PC-9 (cell line): ENCODE data around the gene DDR1. TPM values are rescaled to one million over a fixed set of nuclear protein-coding genes. Genes with fewer than 3 reads are reported as not detected.

ENCODE experiments used
- BruUV-seq: library from RNA; stranded (reverse); fragments of 400-500 nt; replicated peaks from 2 replicates; lab custom pipeline; 2021; lab: Mats Ljungman, UMichigan
- CTCF ChIA-PET: fragments of 300-600 bp; sonication (Branson Sonifier 250); formaldehyde crosslinking; loops from one replicate; lab custom pipeline; 2022; ENCODE audit warnings: antibody characterized with exemption; lab: Charles Lee
- POLR2A ChIA-PET: fragments of 300-600 bp; sonication (Branson Sonifier 250); formaldehyde crosslinking; loops from one replicate; lab custom pipeline; 2022; ENCODE audit warnings: antibody characterized with exemption; ENCODE audit not compliant: unreplicated experiment; lab: Charles Lee
- DNase-seq, 2 experiments: peaks; one replicate each; pipeline versions ENCODE4 v3.0.0 to v3.0.0-alpha.2; 2015 to 2022; ENCODE audit warnings: mixed read lengths in 1 of 2
- H2AFZ ChIP-seq: fragments of 200-600 bp; sonication (generic); 2 replicates; pipeline ENCODE4 v1.8.1; 2017; ENCODE audit warnings: antibody characterized with exemption
- H3F3A ChIP-seq: fragments of 200-600 bp; sonication (generic); 2 replicates; pipeline ENCODE4 v1.8.1; 2017; ENCODE audit warnings: antibody characterized with exemption, mild to moderate bottlenecking, low read depth; ENCODE audit not compliant: insufficient read depth
- H3K27ac ChIP-seq: fragments of 200-600 bp; sonication (generic); 2 replicates; pipeline ENCODE4 v1.6.1; 2016; ENCODE audit warnings: mixed run types
- H3K27me3 ChIP-seq: fragments of 200-600 bp; sonication (generic); 2 replicates; pipeline ENCODE4 v1.6.1; 2016; ENCODE audit warnings: low read depth, mixed run types; ENCODE audit not compliant: insufficient read depth
- H3K36me3 ChIP-seq: fragments of 200-600 bp; sonication (generic); 2 replicates; pipeline ENCODE4 v1.6.1; 2016; ENCODE audit warnings: low read depth, mixed run types
- H3K4me1 ChIP-seq: fragments of 200-600 bp; sonication (generic); replicated peaks from 2 replicates; pipeline ENCODE4 v1.6.1; 2016; ENCODE audit warnings: mixed run types; ENCODE audit not compliant: insufficient read depth
- H3K4me2 ChIP-seq: fragments of 200-600 bp; sonication (generic); 2 replicates; pipeline ENCODE4 v1.6.1; 2017; ENCODE audit warnings: mixed run types
- H3K4me3 ChIP-seq: fragments of 200-600 bp; sonication (generic); 2 replicates; pipeline ENCODE4 v1.6.1; 2016; ENCODE audit warnings: mixed run types
- H3K79me2 ChIP-seq: fragments of 200-600 bp; sonication (generic); 2 replicates; pipeline ENCODE4 v1.6.1; 2017; ENCODE audit warnings: low read depth, mixed run types
- H3K9me2 ChIP-seq: fragments of 200-600 bp; sonication (generic); 2 replicates; pipeline ENCODE4 v1.8.1; 2017; ENCODE audit warnings: mild to moderate bottlenecking; ENCODE audit not compliant: insufficient read depth
- H3K9me3 ChIP-seq: fragments of 200-600 bp; sonication (generic); 2 replicates; pipeline ENCODE4 v1.8.1; 2016; ENCODE audit warnings: low read depth; ENCODE audit not compliant: insufficient read depth
- H4K20me1 ChIP-seq: fragments of 200-600 bp; sonication (generic); 2 replicates; pipeline ENCODE4 v1.8.1; 2017; ENCODE audit not compliant: insufficient read depth
- EZH2 ChIP-seq: fragments of 200-600 bp; sonication (generic); IDR thresholded peaks from 2 replicates; pipeline ENCODE4 v1.8.0; 2017; ENCODE audit warnings: antibody characterized with exemption, low read depth
- intact Hi-C: fragments of 100-400 bp; cut with micrococcal nuclease; formaldehyde crosslinking; loops from one replicate; pipeline ENCODE4 v1.10.0; 2022; ENCODE audit not compliant: unreplicated experiment
- total RNA-seq: library from RNA; stranded (reverse); gene quantifications from 2 replicates; pipeline ENCODE4 v1.2.3, GENCODE V29; 2021
- TF ChIP-seq, protein P1 (sequence below): fragments of 200-600 bp; sonication (generic); conservative IDR thresholded peaks from 2 replicates; pipeline ENCODE4 v1.6.1; 2017; ENCODE audit warnings: mixed run types, antibody characterized with exemption, mild to moderate bottlenecking, moderate library complexity

DDR1 gene
- total RNA-seq, 1 experiment from 2014 or later, result 267 TPM

DNA sequence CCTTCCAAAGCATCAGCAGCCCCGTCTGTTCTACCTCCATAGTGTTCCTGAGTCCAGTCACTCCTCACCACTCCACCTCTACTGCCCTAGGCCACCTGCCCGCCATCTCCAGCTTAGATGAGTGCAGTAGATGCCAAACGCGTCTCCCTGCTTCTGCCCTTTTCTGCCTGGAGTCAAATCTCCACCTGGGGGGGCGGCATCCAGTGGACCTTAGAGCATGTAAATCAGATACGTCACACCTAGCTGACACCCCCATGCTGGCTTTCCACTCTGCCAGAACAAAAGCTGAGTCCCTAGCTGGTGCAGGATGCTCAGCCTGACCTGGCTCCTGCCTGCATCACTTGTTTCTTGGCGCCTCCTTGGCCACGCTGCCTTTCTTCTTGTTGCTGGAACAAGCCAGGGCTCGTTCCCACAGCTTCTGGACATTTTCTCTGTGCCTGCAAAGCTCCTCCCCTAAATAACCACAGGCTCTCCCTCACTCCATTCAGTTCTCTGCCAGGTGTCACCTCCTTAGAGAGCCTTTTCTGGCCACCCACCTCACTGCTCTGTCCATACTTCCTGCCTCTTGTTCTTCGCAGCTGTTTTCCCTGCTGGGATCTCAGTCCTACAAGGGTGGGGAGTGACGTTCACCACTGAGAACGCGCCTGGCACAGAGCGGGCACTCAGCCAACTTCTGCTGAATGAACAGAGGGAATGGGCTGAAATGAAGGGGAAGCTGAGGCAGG is 5.8 kb downstream of the DDR1 start:
- ChIA-PET POLR2A (interaction anchor here (0.6 kb wide), 1 partner anchor 184 kb away, joined by 5 read pairs; no protein-coding TSS in a partner anchor), CTCF (no interaction called here)
- Histone ChIP-seq H3F3A (peaks cover 23% of the 10 kb centered on the region), H2AFZ (no peak overlapping the region), H3K27me3 (no peaks in the 10 kb centered on the region), H3K36me3 (peaks cover 31% of the 10 kb centered on the region), H3K4me3 (no peak overlapping the region), H3K9me2 (no peaks in the 10 kb centered on the region), H3K4me1 (peaks cover 29% of the 10 kb centered on the region), H3K27ac (no peak overlapping the region), H4K20me1 (peaks cover 46% of the 10 kb centered on the region), H3K79me2 (peaks cover 52% of the 10 kb centered on the region), H3K4me2 (no peak overlapping the region), H3K9me3 (no peaks in the 10 kb centered on the region)
- DNase-seq, result no peak
- no TSS peak for BruUV-seq
- TF ChIP-seq, protein P1, sequence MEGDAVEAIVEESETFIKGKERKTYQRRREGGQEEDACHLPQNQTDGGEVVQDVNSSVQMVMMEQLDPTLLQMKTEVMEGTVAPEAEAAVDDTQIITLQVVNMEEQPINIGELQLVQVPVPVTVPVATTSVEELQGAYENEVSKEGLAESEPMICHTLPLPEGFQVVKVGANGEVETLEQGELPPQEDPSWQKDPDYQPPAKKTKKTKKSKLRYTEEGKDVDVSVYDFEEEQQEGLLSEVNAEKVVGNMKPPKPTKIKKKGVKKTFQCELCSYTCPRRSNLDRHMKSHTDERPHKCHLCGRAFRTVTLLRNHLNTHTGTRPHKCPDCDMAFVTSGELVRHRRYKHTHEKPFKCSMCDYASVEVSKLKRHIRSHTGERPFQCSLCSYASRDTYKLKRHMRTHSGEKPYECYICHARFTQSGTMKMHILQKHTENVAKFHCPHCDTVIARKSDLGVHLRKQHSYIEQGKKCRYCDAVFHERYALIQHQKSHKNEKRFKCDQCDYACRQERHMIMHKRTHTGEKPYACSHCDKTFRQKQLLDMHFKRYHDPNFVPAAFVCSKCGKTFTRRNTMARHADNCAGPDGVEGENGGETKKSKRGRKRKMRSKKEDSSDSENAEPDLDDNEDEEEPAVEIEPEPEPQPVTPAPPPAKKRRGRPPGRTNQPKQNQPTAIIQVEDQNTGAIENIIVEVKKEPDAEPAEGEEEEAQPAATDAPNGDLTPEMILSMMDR, result no peak
- TF ChIP-seq EZH2, result no peak
- intact Hi-C loops, result no loop called here

DNA sequence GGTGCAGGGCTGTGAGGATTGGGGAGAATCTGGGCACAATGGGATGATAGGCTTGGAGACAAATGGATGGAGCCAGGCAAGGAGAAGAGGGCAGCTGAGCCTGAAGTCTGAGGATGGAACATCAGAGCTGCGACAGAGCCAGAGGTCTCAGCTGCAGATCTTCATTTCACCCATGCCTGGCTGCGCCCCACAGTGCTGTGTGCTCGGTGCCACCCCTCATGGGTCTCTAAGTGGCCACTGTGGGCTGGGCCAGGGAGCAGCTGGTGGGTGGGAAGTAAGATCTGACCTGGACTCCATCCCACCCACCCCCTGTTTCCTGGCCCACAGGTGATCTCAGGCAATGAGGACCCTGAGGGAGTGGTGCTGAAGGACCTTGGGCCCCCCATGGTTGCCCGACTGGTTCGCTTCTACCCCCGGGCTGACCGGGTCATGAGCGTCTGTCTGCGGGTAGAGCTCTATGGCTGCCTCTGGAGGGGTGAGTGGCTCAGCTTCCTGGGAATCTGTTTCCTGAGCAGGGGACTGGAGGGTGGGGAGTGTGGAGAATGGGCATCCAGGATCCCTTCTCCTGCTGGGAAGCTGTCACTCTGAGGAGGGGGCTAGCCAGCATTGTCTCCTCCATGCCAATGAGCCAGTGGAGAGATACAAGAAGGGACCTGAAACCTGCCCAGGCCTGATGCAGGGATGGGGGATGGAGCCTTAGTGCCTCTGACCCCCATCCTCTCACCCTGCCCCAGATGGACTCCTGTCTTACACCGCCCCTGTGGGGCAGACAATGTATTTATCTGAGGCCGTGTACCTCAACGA is 6.5 kb downstream of the DDR1 start:
- Histone ChIP-seq H3K27me3 (no peaks in the 10 kb centered on the region), H4K20me1 (peaks cover 46% of the 10 kb centered on the region), H3K4me3 (no peak overlapping the region), H3K36me3 (peaks cover 36% of the 10 kb centered on the region), H3K9me3 (no peaks in the 10 kb centered on the region), H3K4me2 (no peak overlapping the region), H3K4me1 (peaks cover 21% of the 10 kb centered on the region), H3K27ac (no peak overlapping the region), H3F3A (peaks cover 15% of the 10 kb centered on the region), H3K9me2 (no peaks in the 10 kb centered on the region), H3K79me2 (peaks cover 45% of the 10 kb centered on the region), H2AFZ (no peak overlapping the region)
- intact Hi-C loops, result no loop called here
- DNase-seq, result no peak
- BruUV-seq, result no TSS peak
- POLR2A ChIA-PET, result no interaction called here
- TF ChIP-seq, protein P1, result no peak
- no peak for TF ChIP-seq EZH2
- CTCF ChIA-PET, result no interaction called here

DNA sequence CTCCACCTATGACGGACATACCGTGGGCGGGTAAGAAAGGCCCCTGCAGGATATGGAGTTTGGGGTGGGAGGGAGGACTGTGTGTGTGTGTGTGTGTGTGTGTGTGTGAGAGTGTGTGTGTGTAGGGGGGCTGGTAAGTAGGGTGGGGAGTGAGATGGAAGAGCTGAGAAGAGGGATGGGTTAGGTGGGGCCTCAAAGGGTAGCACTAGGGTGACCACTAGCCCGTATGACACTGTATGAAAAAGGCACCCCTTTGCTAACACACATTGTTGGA is 7.1 kb downstream of the DDR1 start:
- no TSS peak for BruUV-seq
- no peak for DNase-seq
- Histone ChIP-seq H3K4me3 (no peak overlapping the region), H2AFZ (no peak overlapping the region), H4K20me1 (peaks cover 44% of the 10 kb centered on the region), H3K9me3 (no peaks in the 10 kb centered on the region), H3K9me2 (no peaks in the 10 kb centered on the region), H3K4me1 (peaks cover 18% of the 10 kb centered on the region), H3K79me2 (peaks cover 40% of the 10 kb centered on the region), H3K27ac (no peak overlapping the region), H3K27me3 (no peaks in the 10 kb centered on the region), H3K4me2 (no peak overlapping the region), H3F3A (peaks cover 10% of the 10 kb centered on the region), H3K36me3 (peaks cover 40% of the 10 kb centered on the region)
- TF ChIP-seq EZH2, result no peak
- TF ChIP-seq, protein P1, result no peak
- POLR2A ChIA-PET, result no interaction called here
- intact Hi-C loops, result no loop called here
- CTCF ChIA-PET, result no interaction called here
